Lower lobe of right lung (tissue), 2 donors: ENCODE results near the gene ITPR1. TPM values are rescaled to one million over a fixed set of nuclear protein-coding genes. Genes with fewer than 3 reads are reported as not detected.

ENCODE experiments used
- ATAC-seq, 2 donors: fragments of 200-7000 bp; cut with Tn5 transposase; one replicate each; pipeline ENCODE4 v1.9.1; 2020 to 2022; ENCODE audit warnings: mild to moderate bottlenecking in 2 of 2, moderate library complexity in 2 of 2
- DNase-seq: peaks from one replicate; pipeline ENCODE4 v3.0.0-alpha.2; 2020
- H3K27ac ChIP-seq: fragments of 200-600 bp; one replicate; pipeline ENCODE4 v1.8.0; 2022
- H3K27me3 ChIP-seq: fragments of 200-600 bp; one replicate; pipeline ENCODE4 v1.8.0; 2022; ENCODE audit warnings: low read depth
- H3K36me3 ChIP-seq: fragments of 200-600 bp; one replicate; pipeline ENCODE4 v1.8.0; 2022; ENCODE audit warnings: mild to moderate bottlenecking
- H3K4me1 ChIP-seq: fragments of 200-600 bp; one replicate; pipeline ENCODE4 v1.8.0; 2022
- H3K4me3 ChIP-seq: fragments of 200-600 bp; one replicate; pipeline ENCODE4 v1.8.0; 2022; ENCODE audit warnings: mild to moderate bottlenecking
- H3K9me3 ChIP-seq: fragments of 200-600 bp; one replicate; pipeline ENCODE4 v1.8.0; 2022
- CTCF ChIP-seq: fragments of 200-600 bp; IDR thresholded peaks from one replicate; pipeline ENCODE4 v1.8.0; 2022; ENCODE audit warnings: antibody characterized with exemption, mild to moderate bottlenecking
- intact Hi-C: fragments of 100-400 bp; cut with DNase I; formaldehyde crosslinking; loops from one replicate; pipeline ENCODE4 v1.11.0; 2022
- total RNA-seq: library from RNA; stranded (reverse); fragmentation: NEBNext Ultra II Directional; extraction: Animal tissue kit (Norgen Biotek cat#: 25700); gene quantifications from one replicate; pipeline ENCODE4 v1.2.1, GENCODE V29; 2021
- donor health status: DM: no; HTN: yes; CAD: no; lungs with severe emphysema.

ITPR1 gene
- total RNA-seq, 1 donor from 2014 or later = 69.1 TPM

GRCh38 chr3:4821338-4821737, 328.2 kb downstream of the ITPR1 start:
- ATAC-seq (no peak), DNase-seq (no peak)
- intact Hi-C loops = no loop called here
- Histone ChIP-seq H3K9me3 (peaks cover 9% of the 10 kb centered on the region), H3K36me3 (peaks cover 42% of the 10 kb centered on the region), H3K27me3 (no peaks in the 10 kb centered on the region), H3K4me1 (peaks cover 21% of the 10 kb centered on the region), H3K4me3 (no peak overlapping the region), H3K27ac (no peak overlapping the region)
- TF ChIP-seq CTCF = no peak

GRCh38 chr3:4821975-4822374, 328.8 kb downstream of the ITPR1 start:
- Histone ChIP-seq H3K4me3 (no peak overlapping the region), H3K27me3 (no peaks in the 10 kb centered on the region), H3K36me3 (peaks cover 39% of the 10 kb centered on the region), H3K27ac (no peak overlapping the region), H3K9me3 (peaks cover 4% of the 10 kb centered on the region), H3K4me1 (peaks cover 27% of the 10 kb centered on the region)
- ATAC-seq (peak in 1 of 2 donors; percentile 20), DNase-seq (no peak)
- TF ChIP-seq CTCF = no peak
- intact Hi-C loops = no loop called here

- Histone ChIP-seq H3K4me3 (no peak overlapping the region), H3K36me3 (peaks cover 39% of the 10 kb centered on the region), H3K27ac (no peak overlapping the region), H3K4me1 (peaks cover 33% of the 10 kb centered on the region), H3K27me3 (no peaks in the 10 kb centered on the region), H3K9me3 (no peaks in the 10 kb centered on the region)
- no peak for DNase-seq
- ATAC-seq = no peak
- intact Hi-C loops = no loop called here
- TF ChIP-seq CTCF = no peak
These were observed 329.4 kb downstream of the ITPR1 start for GRCh38 chr3:4822568-4822967.

- H3K36me3 ChIP-seq = peaks cover 31% of the 10 kb centered on the region
- no peaks in the 10 kb centered on the region for H3K9me3 ChIP-seq
- no peak overlapping the region for H3K27ac ChIP-seq
- peaks cover 41% of the 10 kb centered on the region for H3K4me1 ChIP-seq
- intact Hi-C loops = no loop called here
- TF ChIP-seq CTCF = no peak
- DNase-seq (no peak), ATAC-seq (no peak)
- no peaks in the 10 kb centered on the region for H3K27me3 ChIP-seq
- no peak overlapping the region for H3K4me3 ChIP-seq
These were observed 330.2 kb downstream of the ITPR1 start for GRCh38 chr3:4823385-4823784.

GRCh38 chr3:4823986-4824925, 331.1 kb downstream of the ITPR1 start:
- Histone ChIP-seq H3K9me3 (no peaks in the 10 kb centered on the region), H3K27ac (no peak overlapping the region)

More at GRCh38 chr3:4823986-4824925, 331.1 kb downstream of the ITPR1 start:
- TF ChIP-seq CTCF = no peak
- peaks cover 50% of the 10 kb centered on the region for H3K4me1 ChIP-seq
- no peak overlapping the region for H3K4me3 ChIP-seq
- H3K36me3 ChIP-seq = peaks cover 22% of the 10 kb centered on the region
- DNase-seq (no peak), ATAC-seq (no peak)
- intact Hi-C loops = no loop called here
- H3K27me3 ChIP-seq = no peaks in the 10 kb centered on the region
